Tibial artery (tissue), 4 donors: ENCODE results near the gene SEMA3F.
"Not testable (repeated sequence)": the region's sequence is repeated elsewhere in the genome, so short reads cannot be mapped to it uniquely, and the experiment has no call there.

ENCODE experiments used
- DNase-seq, 2 donors: peaks; one replicate each; pipeline ENCODE4 v3.0.0-alpha.2; 2019
- H3K27ac ChIP-seq, 2 donors: fragments of 200-600 bp; sonication (generic) in 1 of 2; 1 replicate in 1 of 2; 2 replicates in 1 of 2; pipeline ENCODE4 v1.5.1; 2018 to 2019; ENCODE audit warnings: mild to moderate bottlenecking in 1 of 2
- H3K27me3 ChIP-seq, 2 donors: fragments of 200-600 bp; sonication (generic) in 1 of 2; one replicate each; pipeline versions ENCODE4 v1.5.1 to v1.6.0; 2016 to 2019
- H3K36me3 ChIP-seq, 3 donors: fragments of 200-600 bp; sonication (generic) in 2 of 3; one replicate each; pipeline ENCODE4 v1.5.1; 2016 to 2019; ENCODE audit warnings: mild to moderate bottlenecking in 2 of 3
- H3K4me1 ChIP-seq, 4 donors: fragments of 200-600 bp; sonication (generic) in 2 of 4; 1 replicate in 3 of 4; 2 replicates in 1 of 4; pipeline ENCODE4 v1.5.1; 2016 to 2019
- H3K4me3 ChIP-seq, 2 donors: fragments of 200-600 bp; sonication (generic) in 1 of 2; 1 replicate in 1 of 2; 2 replicates in 1 of 2; pipeline ENCODE4 v1.5.1; 2018 to 2019; ENCODE audit warnings: mild to moderate bottlenecking in 2 of 2
- H3K9me3 ChIP-seq, 3 donors: fragments of 200-600 bp; sonication (generic) in 1 of 3; one replicate each; pipeline ENCODE4 v1.5.1; 2016 to 2019
- intact Hi-C: fragments of 100-400 bp; cut with DNase I; formaldehyde crosslinking; loops from one replicate; pipeline ENCODE4 v1.15.0; 2023; ENCODE audit warnings: low total_unique reads
- TF ChIP-seq, protein P1 (sequence below), 2 experiments: fragments of 200-600 bp in 1 of 2; fragments of 450-650 bp in 1 of 2; IDR thresholded peaks; one replicate each; pipeline ENCODE4 v1.5.1; 2017 to 2019; ENCODE audit warnings: antibody characterized with exemption in 2 of 2, mild to moderate bottlenecking in 1 of 2, moderate library complexity in 1 of 2

The SEMA3F gene

DNA sequence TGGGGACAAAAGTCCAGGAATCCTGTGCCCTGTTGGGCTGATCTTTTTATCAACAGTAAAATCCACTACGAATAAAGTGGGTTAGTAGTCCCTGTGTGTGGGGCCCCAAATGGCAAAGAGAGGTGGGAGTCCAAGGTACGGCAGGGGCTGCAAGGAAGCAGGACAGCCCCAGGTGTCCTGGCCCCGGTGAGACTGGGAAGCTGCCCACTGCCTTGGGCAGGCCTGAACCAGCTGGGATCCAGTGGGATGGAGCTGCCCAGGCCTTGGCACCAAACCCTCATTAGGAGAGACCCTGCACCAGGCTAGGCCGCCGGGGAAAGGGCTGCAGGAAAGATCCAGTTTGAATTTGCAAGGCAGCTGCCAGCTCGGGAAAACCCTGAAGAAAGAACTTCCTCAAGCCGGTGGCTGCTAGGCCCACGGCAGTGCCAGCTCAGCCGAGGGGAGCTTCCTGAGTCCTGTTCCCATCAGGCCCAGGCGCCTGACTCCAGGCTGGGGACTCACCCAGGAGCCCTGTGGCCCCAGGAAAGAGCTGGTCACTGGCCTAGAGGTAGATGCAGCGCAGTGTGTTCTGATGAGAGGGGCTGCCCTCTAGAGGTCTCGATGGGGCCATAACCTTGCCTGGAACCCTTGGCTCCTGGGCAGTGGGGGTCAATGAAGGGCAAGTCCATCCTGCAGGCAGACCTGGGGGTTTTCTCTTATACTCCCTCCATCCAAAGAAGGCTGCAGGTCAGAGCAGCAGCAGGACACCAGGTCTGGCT is 66.5 kb downstream of the SEMA3F start:
- no peak overlapping the region for H3K27ac ChIP-seq
- H3K4me1 ChIP-seq: peaks cover 0 to 10% (median 5%) of the 10 kb centered on the region in 4 donors
- no peak for DNase-seq
- intact Hi-C loops: no loop called here
- TF ChIP-seq, protein P1, sequence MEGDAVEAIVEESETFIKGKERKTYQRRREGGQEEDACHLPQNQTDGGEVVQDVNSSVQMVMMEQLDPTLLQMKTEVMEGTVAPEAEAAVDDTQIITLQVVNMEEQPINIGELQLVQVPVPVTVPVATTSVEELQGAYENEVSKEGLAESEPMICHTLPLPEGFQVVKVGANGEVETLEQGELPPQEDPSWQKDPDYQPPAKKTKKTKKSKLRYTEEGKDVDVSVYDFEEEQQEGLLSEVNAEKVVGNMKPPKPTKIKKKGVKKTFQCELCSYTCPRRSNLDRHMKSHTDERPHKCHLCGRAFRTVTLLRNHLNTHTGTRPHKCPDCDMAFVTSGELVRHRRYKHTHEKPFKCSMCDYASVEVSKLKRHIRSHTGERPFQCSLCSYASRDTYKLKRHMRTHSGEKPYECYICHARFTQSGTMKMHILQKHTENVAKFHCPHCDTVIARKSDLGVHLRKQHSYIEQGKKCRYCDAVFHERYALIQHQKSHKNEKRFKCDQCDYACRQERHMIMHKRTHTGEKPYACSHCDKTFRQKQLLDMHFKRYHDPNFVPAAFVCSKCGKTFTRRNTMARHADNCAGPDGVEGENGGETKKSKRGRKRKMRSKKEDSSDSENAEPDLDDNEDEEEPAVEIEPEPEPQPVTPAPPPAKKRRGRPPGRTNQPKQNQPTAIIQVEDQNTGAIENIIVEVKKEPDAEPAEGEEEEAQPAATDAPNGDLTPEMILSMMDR (IDR thresholded peaks at IDR 0.05): no peak
- no peaks in the 10 kb centered on the region for H3K36me3 ChIP-seq
- H3K27me3 ChIP-seq: peaks cover 0 to 6% of the 10 kb centered on the region in 2 donors
- H3K9me3 ChIP-seq: no peaks in the 10 kb centered on the region
- H3K4me3 ChIP-seq: no peak overlapping the region

DNA sequence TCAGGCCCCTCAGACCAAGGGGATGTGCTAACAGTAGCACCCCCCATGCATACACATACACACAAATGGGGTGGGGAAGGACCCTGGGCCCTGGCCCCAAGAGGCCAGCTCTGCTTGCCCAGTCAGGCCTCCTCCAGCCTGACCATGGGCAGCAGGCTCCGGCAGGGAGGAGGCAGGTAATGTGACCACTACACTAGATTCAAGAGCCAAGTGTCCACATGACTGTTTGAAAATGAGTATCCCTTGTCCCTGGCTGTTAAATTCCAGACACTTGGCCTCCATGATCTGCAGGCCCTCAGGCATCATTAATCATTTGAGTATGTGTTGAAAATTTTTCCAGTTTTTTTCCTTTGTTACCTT is 67.0 kb downstream of the SEMA3F start:
- H3K4me3 ChIP-seq: no peak overlapping the region
- TF ChIP-seq, protein P1 (IDR thresholded peaks at IDR 0.05): no peak
- intact Hi-C loops: no loop called here
- H3K9me3 ChIP-seq: no peaks in the 10 kb centered on the region
- no peaks in the 10 kb centered on the region for H3K36me3 ChIP-seq
- H3K27ac ChIP-seq: no peak overlapping the region
- peaks cover 0 to 6% of the 10 kb centered on the region in 2 donors for H3K27me3 ChIP-seq
- peaks cover 0 to 16% (median 10%) of the 10 kb centered on the region in 4 donors for H3K4me1 ChIP-seq
- DNase-seq: no peak

DNA sequence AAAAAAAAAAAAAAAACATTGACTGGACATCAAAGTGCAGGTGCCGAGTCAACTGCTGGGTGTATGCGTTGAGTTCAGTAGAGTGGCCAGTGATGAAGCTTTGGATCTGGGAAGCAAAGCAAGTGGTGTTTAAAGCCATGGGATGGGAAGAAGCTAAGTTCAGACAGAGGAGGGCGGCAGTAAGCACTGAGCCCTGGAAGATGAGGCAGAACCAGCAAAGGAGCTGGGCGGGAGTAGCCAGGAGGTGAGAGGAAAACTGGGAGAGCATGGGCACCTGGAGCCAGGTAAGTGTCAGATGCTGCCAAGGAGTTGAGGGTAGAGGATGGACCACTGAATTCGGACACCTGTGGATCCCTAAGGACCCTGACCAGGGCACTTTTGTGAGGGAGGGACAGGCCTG is 69.5 kb downstream of the SEMA3F start:
- H3K4me3 ChIP-seq: no peak overlapping the region
- TF ChIP-seq, protein P1 (IDR thresholded peaks at IDR 0.05): no peak
- H3K27ac ChIP-seq: no peak overlapping the region
- no peak for DNase-seq
- H3K9me3 ChIP-seq: no peaks in the 10 kb centered on the region
- no peaks in the 10 kb centered on the region for H3K36me3 ChIP-seq
- peaks cover 0 to 32% (median 18%) of the 10 kb centered on the region in 4 donors for H3K4me1 ChIP-seq
- intact Hi-C loops: no loop called here
- H3K27me3 ChIP-seq: peaks cover 0 to 6% of the 10 kb centered on the region in 2 donors

- H3K4me3 ChIP-seq: peak overlapping the region; percentile 67 to 69
- H3K36me3 ChIP-seq: no peaks in the 10 kb centered on the region
- H3K9me3 ChIP-seq: no peaks in the 10 kb centered on the region
- peaks cover 0 to 32% (median 18%) of the 10 kb centered on the region in 4 donors for H3K4me1 ChIP-seq
- H3K27me3 ChIP-seq: peaks cover 0 to 4% of the 10 kb centered on the region in 2 donors
- TF ChIP-seq, protein P1 (IDR thresholded peaks at IDR 0.05): no peak
- intact Hi-C loops: loop anchor here (1.0 kb wide), 3 partner anchors 19 to 44 kb away; no protein-coding TSS in a partner anchor
- H3K27ac ChIP-seq: peak overlapping the region; percentile 37 to 61
- DNase-seq: peak; percentile 66 to 76
These were observed 71.8 kb downstream of the SEMA3F start for GRCh38 chr3:50226888-50227389.

- peak overlapping the region; percentile 39 to 61 for H3K27ac ChIP-seq
- no peaks in the 10 kb centered on the region for H3K36me3 ChIP-seq
- intact Hi-C loops: loop anchor here (1.0 kb wide), 2 partner anchors 19 to 44 kb away; no protein-coding TSS in a partner anchor
- H3K9me3 ChIP-seq: no peaks in the 10 kb centered on the region
- H3K27me3 ChIP-seq: peaks cover 0 to 4% of the 10 kb centered on the region in 2 donors
- H3K4me1 ChIP-seq: peaks cover 0 to 32% (median 18%) of the 10 kb centered on the region in 4 donors
- peak; percentile 87 to 95 for DNase-seq
- H3K4me3 ChIP-seq: peak overlapping the region; percentile 67 to 69
- TF ChIP-seq, protein P1 (IDR thresholded peaks at IDR 0.05): peak; percentile 91
These were observed 72.5 kb downstream of the SEMA3F start for GRCh38 chr3:50227390-50228183.

GRCh38 chr3:50228184-50228763 is 73.2 kb downstream of the SEMA3F start:
- DNase-seq, intact Hi-C loops, H3K36me3 ChIP-seq, H3K27me3 ChIP-seq, H3K9me3 ChIP-seq: not testable (repeated sequence)
- Histone ChIP-seq H3K4me3 (peak overlapping the region; percentile 67 to 69), H3K27ac (peak overlapping the region in 1 of 2 donors; percentile 61), H3K4me1 (peaks cover 0 to 32% (median 18%) of the 10 kb centered on the region in 4 donors)
